HepG2 (cell line): Measurements from ENCODE around the gene ACOXL. TPM values are rescaled to one million over a fixed set of nuclear protein-coding genes. Genes with fewer than 3 reads are reported as not detected.

Source experiments
- ISX ChIP-seq: sonication (generic); formaldehyde crosslinking; conservative IDR thresholded peaks from 2 replicates; pipeline ENCODE4 v1.5.0; 2020; ENCODE audit warnings: missing genetic modification reagents
- MED8 ChIP-seq: sonication (generic); formaldehyde crosslinking; IDR thresholded peaks from 2 replicates; pipeline ENCODE4 v1.8.1; 2023; ENCODE audit warnings: mild to moderate bottlenecking, missing genetic modification reagents; ENCODE audit not compliant: insufficient replicate concordance
- POGK ChIP-seq: sonication (generic); formaldehyde crosslinking; conservative IDR thresholded peaks from 2 replicates; pipeline ENCODE4 v1.8.0; 2022; ENCODE audit warnings: mild to moderate bottlenecking, moderate library complexity, missing genetic modification reagents
- RFX3 ChIP-seq: IDR thresholded peaks from 2 replicates; pipeline ENCODE4 v1.6.1; 2016; ENCODE audit warnings: missing biosample characterization, missing genetic modification reagents
- RNF2 ChIP-seq: fragments of 450-650 bp; conservative IDR thresholded peaks from 2 replicates; pipeline ENCODE4 v1.6.1; 2016; ENCODE audit warnings: low read depth
- SRSF1 ChIP-seq: fragments of 200-400 bp; formaldehyde crosslinking; optimal IDR thresholded peaks from 2 replicates; pipeline ENCODE3; 2017; ENCODE audit warnings: mild to moderate bottlenecking, low read depth, low read length, moderate library complexity
- ZBTB21 ChIP-seq: sonication (generic); formaldehyde crosslinking; IDR thresholded peaks from 2 replicates; pipeline ENCODE4 v1.4.0; 2020; ENCODE audit warnings: missing genetic modification reagents
- ZFP37 ChIP-seq: sonication (generic); formaldehyde crosslinking; IDR thresholded peaks from 2 replicates; pipeline ENCODE4 v1.4.0; 2020; ENCODE audit warnings: missing genetic modification reagents, borderline replicate concordance
- ZNF260 ChIP-seq: sonication (generic); formaldehyde crosslinking; IDR thresholded peaks from 2 replicates; pipeline ENCODE4 v1.4.0; 2020; ENCODE audit warnings: missing genetic modification reagents, low read depth, mild to moderate bottlenecking, borderline replicate concordance
- ZNF484 ChIP-seq: sonication (generic); formaldehyde crosslinking; IDR thresholded peaks from 2 replicates; pipeline ENCODE4 v1.5.1; 2020; ENCODE audit warnings: mild to moderate bottlenecking, low read depth, missing genetic modification reagents, borderline replicate concordance
- ZNF713 ChIP-seq: sonication (generic); formaldehyde crosslinking; IDR thresholded peaks from 2 replicates; pipeline ENCODE4 v1.4.0; 2020; ENCODE audit warnings: mild to moderate bottlenecking, missing genetic modification reagents
- polyA plus RNA-seq, 8 experiments: library from polyadenylated mRNA; depleted of rRNA in 3 of 8; stranded (reverse) in 7 of 8; unstranded in 1 of 8; fragments of >200 nt; fragmentation: Illumina TruSeq in 4 of 8; extraction: Trizol in 4 of 8; gene quantifications; 2 replicates each; pipeline versions ENCODE4 v1.2.1 to v1.2.3, GENCODE V29; 2011 to 2016; ENCODE audit warnings: low read depth in 4 of 8, missing spikeins in 1 of 8, mixed read lengths in 1 of 8; ENCODE audit not compliant: insufficient read depth in 1 of 8
- total RNA-seq, 5 experiments: library from RNA; depleted of rRNA; stranded (reverse); fragments of >200 nt; fragmentation: Illumina TruSeq; extraction: Trizol; gene quantifications; 2 replicates each; pipeline ENCODE4 v1.2.3, GENCODE V29; 2016; ENCODE audit warnings: low read depth in 1 of 5

ACOXL gene
- total and polyA plus RNA-seq, 2 of the 13 experiments (the other 11 are each of a cell fraction or from before 2014, with no cell fraction given): not detected

DNA sequence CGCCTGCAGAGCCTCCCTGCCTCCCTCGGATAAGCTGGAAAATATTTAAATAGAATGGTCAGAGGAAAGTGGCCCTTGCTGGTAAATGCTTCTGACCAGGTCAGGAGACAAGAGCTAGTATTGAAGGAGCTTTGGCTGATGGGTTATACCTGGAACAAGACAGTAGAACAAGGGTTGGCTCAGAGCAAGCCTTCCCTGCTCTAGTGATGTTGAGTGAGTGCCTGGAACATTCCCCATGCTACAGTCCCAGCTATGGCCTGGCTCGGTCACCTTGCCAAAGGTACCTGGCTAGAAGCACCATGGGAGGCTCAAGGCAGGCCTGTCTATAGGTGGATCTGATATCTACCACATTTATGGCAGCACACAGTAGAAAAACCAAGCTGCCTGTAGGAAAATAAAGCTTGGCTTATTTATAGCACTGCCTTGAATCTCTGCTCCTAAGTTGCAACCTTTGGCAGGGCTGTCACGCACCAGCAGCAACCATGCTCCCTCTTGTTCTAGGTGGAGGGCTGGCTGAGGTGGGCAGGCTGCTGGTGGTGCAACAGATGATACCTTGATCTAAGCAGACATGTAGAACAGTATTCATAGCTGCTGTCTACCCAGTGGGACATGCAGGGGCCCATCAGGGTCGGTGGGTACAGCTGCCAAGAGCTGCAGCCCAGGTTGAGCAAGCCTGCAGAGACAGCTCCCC is 321.6 kb downstream of the ACOXL start (continued):
- no peak for TF ChIP-seq ZNF713 (CRISPR knock-in tag)
- no peak for TF ChIP-seq ZNF484 (CRISPR knock-in tag)
- TF ChIP-seq ZFP37: no peak
- TF ChIP-seq ZNF260 (CRISPR knock-in tag): no peak
- no peak for TF ChIP-seq RNF2
- no peak for TF ChIP-seq RFX3 (CRISPR knock-in tag)
- no peak for TF ChIP-seq ISX (CRISPR knock-in tag)
- TF ChIP-seq SRSF1: no peak
- no peak for TF ChIP-seq MED8 (CRISPR knock-in tag)
- no peak for TF ChIP-seq ZBTB21 (CRISPR knock-in tag)
- TF ChIP-seq POGK (CRISPR knock-in tag): no peak
